Measurements from ENCODE around the gene TCEA3. TPM values are rescaled to one million over a fixed set of nuclear protein-coding genes. Genes with fewer than 3 reads are reported as not detected.

TCEA3 gene
- total and polyA plus RNA-seq, 2 of the 4 experiments (the other 2 are of a cell fraction): 3.0 to 6.3 TPM

GRCh38 chr1:23425193-23425494, 596 bp upstream of the TCEA3 start:
- Histone ChIP-seq H4K5ac (ENCODE audit: low read depth, low read length) (peak overlapping the region; percentile 70), H3K14ac (replicated peaks; ENCODE audit: low read depth, low read length) (0 out of 2 replicates have a peak overlapping the region, but pooled peaks have one; percentile 25), H3K9me1 (ENCODE audit: insufficient read depth, low read length) (peaks cover 20% of the 10 kb centered on the region), H3K18ac (ENCODE audit: low read depth, low read length) (peak overlapping the region; percentile 46), H3K27ac (ENCODE audit: insufficient read depth, low read length) (no peak overlapping the region), H2AFZ (replicated peaks; ENCODE audit: low read length, poor library complexity) (peak overlapping the region; percentile 87), H2BK15ac (ENCODE audit: low read depth, low read length) (no peak overlapping the region; the same call in 2 of the 3 replicates), H3K4ac (ENCODE audit: low read depth, low read length) (peak overlapping the region; percentile 54), H3K9ac (ENCODE audit: low read depth, low read length) (no peak overlapping the region), H3K4me1 (ENCODE audit: control insufficient read depth, insufficient read depth, low read length) (peaks cover 14% of the 10 kb centered on the region), H3K9me3 (ENCODE audit: control insufficient read depth, insufficient read depth, low read length) (no peaks in the 10 kb centered on the region), H2BK20ac (ENCODE audit: low read depth, low read length) (0 out of 2 replicates have a peak overlapping the region, but pooled peaks have one; percentile 9), H4K8ac (ENCODE audit: low read depth in 2 of 2, low read length in 2 of 2) (peak overlapping the region; percentile 19 to 80; a peak in 3 of 4 replicates), H2BK5ac (ENCODE audit: low read depth, low read length, poor library complexity, severe bottlenecking) (no peak overlapping the region), H3K4me3 (ENCODE audit: insufficient read depth, low read depth, low read length) (peak overlapping the region; percentile 7; the same call in 1 of the 2 replicates), H2BK120ac (ENCODE audit: low read depth, low read length) (peak overlapping the region; percentile 39; the same call in 1 of the 2 replicates), H4K91ac (ENCODE audit: insufficient read depth, low read depth, low read length) (no peak overlapping the region; the same call in 1 of the 2 replicates), H3K56ac (ENCODE audit: extremely low read depth, insufficient read depth, low read length) (no peak overlapping the region), H3K79me1 (ENCODE audit: low read depth in 1 of 2, low read length in 2 of 2) (peaks cover 0 to 11% of the 10 kb centered on the region in 2 experiments; a peak in 2 of 4 replicates), H3K23ac (ENCODE audit: low read depth, low read length) (peak overlapping the region; percentile 31; the same call in 1 of the 2 replicates), H3K4me2 (ENCODE audit: low read depth, low read length) (peak overlapping the region; percentile 33; the same call in 1 of the 2 replicates), H3K27me3 (ENCODE audit: control insufficient read depth, insufficient read depth, low read length) (no peaks in the 10 kb centered on the region), H2AK9ac (replicated peaks; ENCODE audit: low read depth, low read length, poor library complexity) (no peak overlapping the region), H3K36me3 (ENCODE audit: control insufficient read depth, insufficient read depth, low read length) (peaks cover 6% of the 10 kb centered on the region; the same call in 1 of the 2 replicates), H4K20me1 (ENCODE audit: insufficient read depth, low read length) (no peaks in the 10 kb centered on the region; the same call in 1 of the 2 replicates), H2AK5ac (ENCODE audit: low read depth, low read length) (no peak overlapping the region)
- CTCF ChIA-PET: no interaction called here
- dilution Hi-C loops (cut with HindIII; ENCODE audit: low sequenced_read_pairs, unreplicated experiment): loop anchor here (10.0 kb wide), 1 partner anchor 90 kb away; no protein-coding TSS in a partner anchor
- POLR2A ChIA-PET (ENCODE audit: unreplicated experiment): interaction anchor here (0.6 kb wide), 2 partner anchors 17 to 81 kb away, joined by 3 to 7 read pairs; partner anchors contain the start of gene HNRNPR
- in situ Hi-C loops (cut with MboI; ENCODE audit: low sequenced_read_pairs): no loop called here
- intact Hi-C loops (cut with micrococcal nuclease): no loop called here
- DNase-seq (no peak), ATAC-seq (ENCODE audit: low read depth) (no peak)
- no peak for TF ChIP-seq BHLHE40 (IDR thresholded peaks at IDR 0.05; ENCODE audit: low read depth, low read length)
- no peak for TF ChIP-seq RAD21 (IDR thresholded peaks at IDR 0.05; ENCODE audit: low read length)
- TF ChIP-seq USF2 (IDR thresholded peaks at IDR 0.05; ENCODE audit: low read depth, low read length): no peak
- TF ChIP-seq RFX5 (IDR thresholded peaks at IDR 0.05; ENCODE audit: low read depth, low read length): no peak
- TF ChIP-seq CHD1 (IDR thresholded peaks at IDR 0.05; ENCODE audit: low read depth, low read length): no peak
- no peak for TF ChIP-seq NFE2L2 (IDR thresholded peaks at IDR 0.05; ENCODE audit: low read depth, low read length)
- TF ChIP-seq CTCF (conservative IDR thresholded peaks at IDR 0.05; ENCODE audit: low read depth, low read length): no peak
- no peak for TF ChIP-seq FOS (IDR thresholded peaks at IDR 0.05; ENCODE audit: low read depth, low read length)
- no peak for TF ChIP-seq MXI1 (IDR thresholded peaks at IDR 0.05; ENCODE audit: borderline replicate concordance, low read depth, low read length)
- TF ChIP-seq SMC3 (IDR thresholded peaks at IDR 0.05; ENCODE audit: low read depth, low read length): no peak
- TF ChIP-seq POLR2A (IDR thresholded peaks at IDR 0.05; ENCODE audit: low read depth, low read length): no peak
- no peak for TF ChIP-seq RCOR1 (IDR thresholded peaks at IDR 0.05; ENCODE audit: insufficient replicate concordance, low read length)
- BruUV-seq (replicated peaks): no TSS peak
- no CpG with 5 or more reads among the region's 5 CpGs for WGBS, 2 experiments (ENCODE audit: extremely low coverage in 2 of 2, insufficient read length in 1 of 2)

All from IMR-90 (cell line).